GM23338 (cell line): Measurements from ENCODE around the gene OTOS. TPM values are rescaled to one million over a fixed set of nuclear protein-coding genes. Genes with fewer than 3 reads are reported as not detected.

ENCODE experiments used
- ATAC-seq: fragments of 200-7000 bp; cut with Tn5 transposase; 3 replicates; pipeline ENCODE4 v1.9.1; 2020
- DNase-seq: peaks from one replicate; pipeline ENCODE4 v3.0.0-alpha.2; 2015; ENCODE audit warnings: low spot score
- H2AFZ ChIP-seq: fragments of 200-600 bp; sonication (generic); 2 replicates; pipeline ENCODE4 v1.8.0; 2016; ENCODE audit warnings: antibody characterized with exemption, mild to moderate bottlenecking, moderate library complexity
- H3F3A ChIP-seq: fragments of 200-600 bp; sonication (generic); replicated peaks from 2 replicates; pipeline ENCODE4 v1.8.0; 2017; ENCODE audit warnings: antibody characterized with exemption, mixed run types, low read depth
- H3K27ac ChIP-seq: fragments of 200-600 bp; sonication (generic); 2 replicates; pipeline ENCODE4 v1.6.1; 2016; ENCODE audit warnings: low read depth
- H3K27me3 ChIP-seq: fragments of 200-600 bp; sonication (generic); 2 replicates; pipeline ENCODE4 v1.8.0; 2016; ENCODE audit warnings: mild to moderate bottlenecking, mixed run types, moderate library complexity; ENCODE audit not compliant: insufficient read depth
- H3K36me3 ChIP-seq: fragments of 200-600 bp; sonication (generic); 2 replicates; pipeline ENCODE4 v1.8.0; 2016; ENCODE audit warnings: mild to moderate bottlenecking; ENCODE audit not compliant: insufficient read depth
- H3K4me1 ChIP-seq: fragments of 200-600 bp; sonication (generic); 2 replicates; pipeline ENCODE4 v1.8.0; 2016; ENCODE audit warnings: mild to moderate bottlenecking, moderate library complexity; ENCODE audit not compliant: insufficient read depth
- H3K4me2 ChIP-seq: fragments of 200-600 bp; sonication (generic); 2 replicates; pipeline ENCODE4 v1.7.1; 2017; ENCODE audit warnings: mixed run types
- H3K4me3 ChIP-seq: fragments of 200-600 bp; sonication (generic); 2 replicates; pipeline ENCODE4 v1.6.1; 2016; ENCODE audit warnings: mixed run types
- H3K79me2 ChIP-seq: fragments of 200-600 bp; sonication (generic); replicated peaks from 2 replicates; pipeline ENCODE4 v1.8.0; 2017; ENCODE audit warnings: mild to moderate bottlenecking; ENCODE audit not compliant: insufficient read depth
- H3K9me2 ChIP-seq: fragments of 200-600 bp; sonication (generic); 2 replicates; pipeline ENCODE4 v1.8.0; 2017; ENCODE audit not compliant: insufficient read depth
- H4K20me1 ChIP-seq: fragments of 200-600 bp; sonication (generic); replicated peaks from 2 replicates; pipeline ENCODE4 v1.8.0; 2017; ENCODE audit warnings: mild to moderate bottlenecking; ENCODE audit not compliant: insufficient read depth
- H3K27ac Mint-ChIP-seq: 2 replicates; pipeline ENCODE4 v1.8.0; 2020; ENCODE audit warnings: inconsistent platforms, mild to moderate bottlenecking, moderate library complexity, mixed read lengths
- H3K27me3 Mint-ChIP-seq: 3 replicates; pipeline ENCODE4 v1.8.0; 2022; ENCODE audit warnings: low read depth, mild to moderate bottlenecking, moderate library complexity, mixed read lengths, inconsistent platforms; ENCODE audit not compliant: insufficient read depth, poor library complexity
- H3K36me3 Mint-ChIP-seq: 3 replicates; pipeline ENCODE4 v1.8.0; 2021; ENCODE audit warnings: low read depth, mild to moderate bottlenecking, inconsistent platforms, moderate library complexity, mixed read lengths
- H3K4me1 Mint-ChIP-seq: 3 replicates; pipeline ENCODE4 v1.8.0; 2020; ENCODE audit warnings: mild to moderate bottlenecking, inconsistent platforms, mixed read lengths
- H3K4me3 Mint-ChIP-seq: 3 replicates; pipeline ENCODE4 v1.8.0; 2021; ENCODE audit warnings: moderate library complexity, mild to moderate bottlenecking, inconsistent platforms, mixed read lengths
- H3K9me3 Mint-ChIP-seq: 3 replicates; pipeline ENCODE4 v1.8.0; 2020; ENCODE audit warnings: moderate library complexity, mild to moderate bottlenecking, inconsistent platforms, mixed read lengths
- CREB1 ChIP-seq: fragments of 250-450 bp; sonication (Bioruptor Pico); IDR thresholded peaks from 2 replicates; pipeline ENCODE4 v1.5.0; 2020; ENCODE audit warnings: low read depth, mild to moderate bottlenecking, moderate library complexity
- ETS1 ChIP-seq: IDR thresholded peaks from 2 replicates; pipeline ENCODE4 v1.6.1; 2016; ENCODE audit warnings: antibody characterized with exemption
- EZH2 ChIP-seq: fragments of 200-600 bp; sonication (generic); IDR thresholded peaks from one replicate; pipeline ENCODE4 v1.8.0; 2017; ENCODE audit warnings: antibody characterized with exemption, mild to moderate bottlenecking, low read depth; ENCODE audit not compliant: unreplicated experiment
- JUNB ChIP-seq: IDR thresholded peaks from one replicate; pipeline ENCODE4 v1.6.1; 2016; ENCODE audit warnings: antibody characterized with exemption; ENCODE audit not compliant: unreplicated experiment
- POLR2AphosphoS5 ChIP-seq: IDR thresholded peaks from 2 replicates; pipeline ENCODE4 v1.6.1; 2016; ENCODE audit warnings: antibody characterized with exemption, low read depth
- REST ChIP-seq: IDR thresholded peaks from one replicate; pipeline ENCODE4 v1.6.1; 2018; ENCODE audit warnings: antibody characterized with exemption; ENCODE audit not compliant: unreplicated experiment
- STAT1 ChIP-seq: IDR thresholded peaks from one replicate; pipeline ENCODE4 v1.6.1; 2016; ENCODE audit warnings: antibody characterized with exemption; ENCODE audit not compliant: unreplicated experiment
- ZNF114 ChIP-seq: fragments of 250-450 bp; sonication (Bioruptor Pico); IDR thresholded peaks from 2 replicates; pipeline ENCODE4 v1.5.0; 2020; ENCODE audit warnings: mild to moderate bottlenecking, moderate library complexity
- ZNF331 ChIP-seq: fragments of 250-450 bp; sonication (Bioruptor Pico); IDR thresholded peaks from 2 replicates; pipeline ENCODE4 v1.5.0; 2020; ENCODE audit warnings: low read depth, mild to moderate bottlenecking, moderate library complexity
- polyA plus RNA-seq: library from polyadenylated mRNA; unstranded; fragments of >200 nt; fragmentation: Nextera tagmentation; extraction: Ambion mirVana; gene quantifications from 2 replicates; pipeline ENCODE4 v1.2.1, GENCODE V29; 2016
- total RNA-seq: library from RNA; depleted of rRNA; stranded (reverse); fragments of >200 nt; shearing (Covaris generic); gene quantifications from 2 replicates; pipeline ENCODE4 v1.2.3, GENCODE V29; 2014

The OTOS gene
- total and polyA plus RNA-seq, 2 experiments from 2014 or later, result 0.40 TPM; not detected in 1

GRCh38 chr2:240128608-240129145, 11.8 kb downstream of the OTOS start (continued):
- TF ChIP-seq POLR2AphosphoS5, result no peak
- TF ChIP-seq STAT1, result no peak
- no peak for TF ChIP-seq CREB1 (CRISPR knock-in tag)
- no peak for TF ChIP-seq JUNB
- TF ChIP-seq ZNF114, result no peak
- no peak for TF ChIP-seq EZH2
- no peak for TF ChIP-seq ETS1
- TF ChIP-seq REST, result no peak
- no peak for TF ChIP-seq ZNF331 (CRISPR knock-in tag)

- no peaks in the 10 kb centered on the region for H3K9me3 Mint-ChIP-seq
- Histone ChIP-seq H3K79me2 (0 out of 2 replicates have a peak, but pooled peaks cover 8% of the 10 kb centered on the region), H3K4me2 (no peak overlapping the region), H2AFZ (no peak overlapping the region), H3K27ac (no peak overlapping the region), H3F3A (no peaks in the 10 kb centered on the region), H3K9me2 (no peaks in the 10 kb centered on the region), H3K4me1 (no peaks in the 10 kb centered on the region), H3K4me3 (no peak overlapping the region), H3K27me3 (no peaks in the 10 kb centered on the region), H4K20me1 (0 out of 2 replicates have a peak, but pooled peaks cover 4% of the 10 kb centered on the region), H3K36me3 (peaks cover 28% of the 10 kb centered on the region)
- TF ChIP-seq ZNF114, result no peak
- no peak for TF ChIP-seq CREB1 (CRISPR knock-in tag)
- no peak for TF ChIP-seq ZNF331 (CRISPR knock-in tag)
- no peak for TF ChIP-seq EZH2
- H3K4me3 Mint-ChIP-seq, result no peak overlapping the region
- H3K4me1 Mint-ChIP-seq, result no peaks in the 10 kb centered on the region
- no peak overlapping the region for H3K27ac Mint-ChIP-seq
- peaks cover 2% of the 10 kb centered on the region for H3K27me3 Mint-ChIP-seq
- peaks cover 72% of the 10 kb centered on the region for H3K36me3 Mint-ChIP-seq
- ATAC-seq (no peak), DNase-seq (no peak)
Observed at GRCh38 chr2:240127911-240128607, 12.4 kb downstream of the OTOS start.
